Activated T-cell treated with anti-CD3 and anti-CD28 coated beads for 48 hours (primary cell): Measurements from ENCODE around the gene GATB.

Experiments used
- DNase-seq: peaks from one replicate; pipeline ENCODE4 v3.0.0-alpha.2; 2020; ENCODE audit warnings: low read depth

GATB gene

GRCh38 chr4:151673908-151674520 lies 86.8 kb downstream of the GATB start:
- DNase-seq = no peak

GRCh38 chr4:151672996-151673395 lies 87.8 kb downstream of the GATB start:
- no peak for DNase-seq

GRCh38 chr4:151671541-151672059 lies 89.2 kb downstream of the GATB start:
- DNase-seq = no peak

- no peak for DNase-seq
These were observed 90.0 kb downstream of the GATB start for GRCh38 chr4:151670843-151671242.

- no peak for DNase-seq
These were observed 90.8 kb downstream of the GATB start for GRCh38 chr4:151669990-151670389.

- DNase-seq = no peak
These were observed 92.0 kb downstream of the GATB start for GRCh38 chr4:151668689-151669402.

- no peak for DNase-seq
These were observed 93.1 kb downstream of the GATB start for GRCh38 chr4:151667666-151668065.

- DNase-seq = no peak
These were observed 93.8 kb downstream of the GATB start for GRCh38 chr4:151667048-151667447.

GRCh38 chr4:151666501-151666900 lies 94.3 kb downstream of the GATB start:
- no peak for DNase-seq

GRCh38 chr4:151665785-151666127 lies 95.1 kb downstream of the GATB start:
- DNase-seq = no peak

- no peak for DNase-seq
These were observed 95.6 kb downstream of the GATB start for GRCh38 chr4:151665022-151665784.

- no peak for DNase-seq
These were observed 96.5 kb downstream of the GATB start for GRCh38 chr4:151664289-151664688.

- DNase-seq = no peak
These were observed 97.7 kb downstream of the GATB start for GRCh38 chr4:151663109-151663508.

GRCh38 chr4:151661873-151662272 lies 98.9 kb downstream of the GATB start:
- DNase-seq = no peak

GRCh38 chr4:151660676-151661075 lies 100.1 kb downstream of the GATB start:
- no peak for DNase-seq

GRCh38 chr4:151659601-151660364 lies 101.0 kb downstream of the GATB start:
- DNase-seq = no peak

GRCh38 chr4:151658959-151659600 lies 101.7 kb downstream of the GATB start:
- no peak for DNase-seq

- DNase-seq = no peak
These were observed 102.9 kb downstream of the GATB start for GRCh38 chr4:151657896-151658295.

- no peak for DNase-seq
These were observed 104.7 kb downstream of the GATB start for GRCh38 chr4:151656058-151656457.

- no peak for DNase-seq
These were observed 107.3 kb downstream of the GATB start for GRCh38 chr4:151653548-151653918.

GRCh38 chr4:151652841-151653547 lies 107.8 kb downstream of the GATB start:
- no peak for DNase-seq
